SK-N-SH (cell line): ENCODE measurements around the gene CHRM5. TPM values are rescaled to one million over a fixed set of nuclear protein-coding genes. Genes with fewer than 3 reads are reported as not detected.

Experiments used
- CTCF ChIA-PET: fragments of 300-600, 350-600 bp; formaldehyde crosslinking; extraction: SDS; loops from one replicate; lab custom pipeline; 2021; lab: Yijun Ruan, JAX
- POLR2A ChIA-PET: fragments of 350-600 bp; sonication (Branson Sonifier 250); formaldehyde crosslinking; extraction: SDS; loops from one replicate; lab custom pipeline; 2020; ENCODE audit warnings: antibody characterized with exemption, inconsistent platforms; lab: Yijun Ruan, JAX
- DNase-seq: peaks from one replicate; pipeline ENCODE4 v3.0.0; 2012
- H2AFZ ChIP-seq: fragments of 200-600 bp; sonication (generic); 2 replicates; pipeline ENCODE4 v1.8.1; 2016; ENCODE audit warnings: antibody characterized with exemption, mild to moderate bottlenecking, low read depth
- H3F3A ChIP-seq: fragments of 200-600 bp; sonication (generic); replicated peaks from 2 replicates; pipeline ENCODE3; 2016; ENCODE audit warnings: antibody characterized with exemption, mild to moderate bottlenecking; ENCODE audit not compliant: insufficient read depth
- H3K27ac ChIP-seq, 2 experiments: fragments of 200-500 bp in 1 of 2; fragments of 200-600 bp in 1 of 2; sonication (Bioruptor generic) in 1 of 2; sonication (generic), shearing (Covaris generic) in 1 of 2; 2 replicates each; pipeline versions ENCODE4 v1.5.1 to v1.6.1; 2014 to 2016; ENCODE audit warnings: low read depth in 2 of 2, inconsistent platforms in 1 of 2, low read length in 1 of 2, mild to moderate bottlenecking in 1 of 2, mixed read lengths in 1 of 2
- H3K27me3 ChIP-seq: fragments of 200-600 bp; sonication (generic), shearing (Covaris generic); 2 replicates; pipeline ENCODE4 v1.6.1; 2016; ENCODE audit warnings: mixed run types; ENCODE audit not compliant: insufficient read depth
- H3K36me3 ChIP-seq, 2 experiments: fragments of 200-500 bp in 1 of 2; fragments of 200-600 bp in 1 of 2; sonication (Bioruptor generic) in 1 of 2; sonication (generic) in 1 of 2; replicated peaks in 1 of 2; 2 replicates each; pipeline versions ENCODE3 to v1.5.1; 2014 to 2016; ENCODE audit warnings: low read length in 1 of 2, mild to moderate bottlenecking in 1 of 2; ENCODE audit not compliant: insufficient read depth in 2 of 2, control insufficient read depth in 1 of 2
- H3K4me1 ChIP-seq, 2 experiments: fragments of 200-500 bp in 1 of 2; fragments of 200-600 bp in 1 of 2; sonication (Bioruptor generic) in 1 of 2; sonication (generic), shearing (Covaris generic) in 1 of 2; 2 replicates each; pipeline versions ENCODE4 v1.5.1 to v1.6.1; 2014 to 2016; ENCODE audit warnings: low read depth in 1 of 2, low read length in 1 of 2, mixed run types in 1 of 2; ENCODE audit not compliant: insufficient read depth in 2 of 2, control insufficient read depth in 1 of 2
- H3K4me2 ChIP-seq: fragments of 200-600 bp; sonication (generic), shearing (Covaris generic); 2 replicates; pipeline ENCODE4 v1.6.1; 2017; ENCODE audit warnings: mixed run types
- H3K4me3 ChIP-seq, 2 experiments: fragments of 200-500 bp in 1 of 2; fragments of 200-600 bp in 1 of 2; sonication (Bioruptor generic) in 1 of 2; sonication (generic), shearing (Covaris generic) in 1 of 2; 2 replicates each; pipeline versions ENCODE4 v1.5.1 to v1.8.1; 2014 to 2016; ENCODE audit warnings: low read depth in 2 of 2, inconsistent platforms in 1 of 2, low read length in 1 of 2, mild to moderate bottlenecking in 1 of 2, mixed read lengths in 1 of 2, moderate library complexity in 1 of 2
- H3K79me2 ChIP-seq: fragments of 200-600 bp; sonication (generic); 2 replicates; pipeline ENCODE4 v1.8.1; 2017; ENCODE audit warnings: mild to moderate bottlenecking; ENCODE audit not compliant: insufficient read depth
- H3K9ac ChIP-seq: fragments of 200-600 bp; sonication (generic); 2 replicates; pipeline ENCODE4 v1.6.1; 2017; ENCODE audit warnings: mixed run types
- H3K9me2 ChIP-seq: fragments of 200-600 bp; sonication (generic); 2 replicates; pipeline ENCODE4 v1.6.1; 2017; ENCODE audit warnings: mixed run types
- H3K9me3 ChIP-seq: fragments of 200-600 bp; sonication (generic); 2 replicates; pipeline ENCODE4 v1.6.1; 2017; ENCODE audit warnings: mixed run types, mild to moderate bottlenecking, moderate library complexity
- H4K20me1 ChIP-seq: fragments of 200-600 bp; sonication (generic); 2 replicates; pipeline ENCODE4 v1.6.1; 2017; ENCODE audit warnings: mild to moderate bottlenecking, mixed run types; ENCODE audit not compliant: insufficient read depth
- CHD2 ChIP-seq: fragments of 150-350 bp; IDR thresholded peaks from 2 replicates; pipeline ENCODE4 v1.6.1; 2018; ENCODE audit warnings: low read length; ENCODE audit not compliant: partially characterized antibody
- FOSL2 ChIP-seq: IDR thresholded peaks from 2 replicates; pipeline ENCODE4 v1.4.0; 2012; ENCODE audit warnings: low read depth, mild to moderate bottlenecking, moderate library complexity, borderline replicate concordance
- MEF2A ChIP-seq: IDR thresholded peaks from 2 replicates; pipeline ENCODE4 v1.4.0; 2012; ENCODE audit warnings: low read depth, borderline replicate concordance
- MXI1 ChIP-seq: IDR thresholded peaks from 2 replicates; pipeline ENCODE4 v1.6.1; 2012; ENCODE audit warnings: mild to moderate bottlenecking, low read depth, low read length, improper control_type of control experiment
- NFIC ChIP-seq: IDR thresholded peaks from 2 replicates; pipeline ENCODE4 v1.4.0; 2012; ENCODE audit warnings: borderline replicate concordance
- NRF1 ChIP-seq: IDR thresholded peaks from 2 replicates; pipeline ENCODE4 v1.6.1; 2012; ENCODE audit warnings: low read depth, mild to moderate bottlenecking, low read length
- PBX3 ChIP-seq: IDR thresholded peaks from 2 replicates; pipeline ENCODE4; 2012
- POLR2AphosphoS5 ChIP-seq: IDR thresholded peaks from 2 replicates; pipeline ENCODE4 v1.6.1; 2012; ENCODE audit warnings: low read depth, low read length
- RAD21 ChIP-seq: IDR thresholded peaks from 2 replicates; pipeline ENCODE4 v1.6.1; 2012; ENCODE audit warnings: mild to moderate bottlenecking, low read length
- REST ChIP-seq: IDR thresholded peaks from 2 replicates; pipeline ENCODE4 v1.6.1; 2012; ENCODE audit warnings: mild to moderate bottlenecking, low read depth, low read length, moderate library complexity
- SMC3 ChIP-seq: IDR thresholded peaks from 2 replicates; pipeline ENCODE4 v1.6.1; 2012; ENCODE audit warnings: low read depth, low read length, improper control_type of control experiment
- TAF1 ChIP-seq: IDR thresholded peaks from 2 replicates; pipeline ENCODE4 v1.6.1; 2012; ENCODE audit warnings: low read depth, mild to moderate bottlenecking, low read length, moderate library complexity, borderline replicate concordance
- TCF12 ChIP-seq: IDR thresholded peaks from 2 replicates; pipeline ENCODE4 v1.4.0; 2012
- USF1 ChIP-seq: IDR thresholded peaks from 2 replicates; pipeline ENCODE4 v1.4.0; 2012; ENCODE audit warnings: low read depth, borderline replicate concordance
- WGBS: methylation state at CpG from one replicate; pipeline ENCODE4 v1.1.6; 2017; ENCODE audit warnings: low lambda C conversion rate; 5-methylcytosine and 5-hydroxymethylcytosine counted together
- polyA plus RNA-seq, 3 experiments: library from polyadenylated mRNA; depleted of rRNA; stranded (reverse); fragments of >200 nt; gene quantifications; 2 replicates each; pipeline ENCODE4 v1.2.3, GENCODE V29; 2012

The CHRM5 gene
- polyA plus RNA-seq, 1 of the 3 experiments (the other 2 are of a cell fraction): 0.03 TPM

DNA sequence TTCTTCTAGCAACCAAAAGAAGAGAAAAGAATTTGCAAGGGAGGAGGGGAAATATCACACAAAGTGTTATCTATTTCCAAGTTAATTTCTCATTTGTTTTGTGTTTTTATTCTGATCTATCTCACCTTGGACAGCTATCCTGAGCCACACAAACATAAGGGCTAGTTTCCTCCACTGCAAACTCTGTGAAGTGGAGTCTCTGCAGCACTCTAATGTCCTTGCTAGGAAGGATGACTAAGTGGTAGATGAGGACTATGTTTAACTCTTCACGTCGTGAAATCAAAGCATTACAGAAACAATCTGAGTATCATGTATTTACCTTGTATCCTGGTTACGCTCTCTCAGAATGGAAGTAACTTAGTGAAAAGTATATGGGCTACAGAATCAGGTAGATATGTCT, 33.9 kb upstream of the CHRM5 start (continued):
- no peak for TF ChIP-seq MEF2A
- TF ChIP-seq USF1: no peak
- TF ChIP-seq MXI1: no peak
- no peak for TF ChIP-seq REST

GRCh38 chr15:33934921-33935320, 33.4 kb upstream of the CHRM5 start:
- ChIA-PET POLR2A (no interaction called here), CTCF (interaction anchor here (0.6 to 0.7 kb wide), 2 partner anchors 29 to 34 kb away, joined by 3 read pairs; no protein-coding TSS in a partner anchor)
- Histone ChIP-seq H3K4me1 (no peaks in the 10 kb centered on the region), H3F3A (peaks cover 3% of the 10 kb centered on the region), H3K9me3 (no peaks in the 10 kb centered on the region), H4K20me1 (no peaks in the 10 kb centered on the region), H3K9me2 (no peaks in the 10 kb centered on the region), H3K36me3 (no peaks in the 10 kb centered on the region), H3K4me2 (peak overlapping the region; percentile 4; the same call in 1 of the 2 replicates), H3K27ac (peak overlapping the region in 1 of 2 experiments; percentile 63; a peak in 2 of 4 replicates), H3K79me2 (peaks cover 8% of the 10 kb centered on the region; the same call in 1 of the 2 replicates), H3K27me3 (no peaks in the 10 kb centered on the region), H2AFZ (no peak overlapping the region), H3K9ac (no peak overlapping the region), H3K4me3 (no peak overlapping the region)
- DNase-seq: no peak
- TF ChIP-seq FOSL2 (no peak), PBX3 (peak; percentile 26; the same call in 1 of the 2 replicates)
- 68% methylated on average over 5 of the region's 5 CpGs for WGBS

GRCh38 chr15:33941279-33942063, 26.8 kb upstream of the CHRM5 start:
- CTCF ChIA-PET: interaction anchor here (0.7 to 1.4 kb wide), 2 partner anchors 8 to 202 kb away, joined by 3 to 4 read pairs; no protein-coding TSS in a partner anchor
- POLR2A ChIA-PET: no interaction called here
- Histone ChIP-seq H3K27ac (no peak overlapping the region), H3K36me3 (no peaks in the 10 kb centered on the region), H3K9me2 (no peaks in the 10 kb centered on the region), H3K4me2 (no peak overlapping the region), H3K4me3 (no peak overlapping the region), H3F3A (no peaks in the 10 kb centered on the region), H3K79me2 (peaks cover 2% of the 10 kb centered on the region; the same call in 1 of the 2 replicates), H3K4me1 (no peaks in the 10 kb centered on the region), H3K9me3 (no peaks in the 10 kb centered on the region), H3K27me3 (no peaks in the 10 kb centered on the region), H2AFZ (no peak overlapping the region), H4K20me1 (no peaks in the 10 kb centered on the region), H3K9ac (no peak overlapping the region)
- 86% methylated on average over 4 of the region's 4 CpGs for WGBS
- TF ChIP-seq TAF1 (no peak), USF1 (no peak), NFIC (no peak), CHD2 (no peak), PBX3 (no peak), TCF12 (no peak), SMC3 (no peak), FOSL2 (no peak), MEF2A (no peak), NRF1 (no peak), POLR2AphosphoS5 (no peak), MXI1 (no peak), RAD21 (no peak)
- DNase-seq: no peak
